H9 (cell line): ENCODE results near the gene MCAT. TPM values are rescaled to one million over a fixed set of nuclear protein-coding genes. Genes with fewer than 3 reads are reported as not detected.

ENCODE experiments used
- DNase-seq: peaks from one replicate; pipeline ENCODE4 v3.0.0-alpha.2; 2017
- H2AFZ ChIP-seq: one replicate; pipeline ENCODE4 v1.6.1; 2013; ENCODE audit warnings: mild to moderate bottlenecking, low read length, control low read depth, moderate library complexity
- H2AK5ac ChIP-seq: 2 replicates; pipeline ENCODE4 v1.6.1; 2013; ENCODE audit warnings: low read length, control low read depth, mixed read lengths; ENCODE audit not compliant: insufficient read length
- H2BK120ac ChIP-seq: one replicate; pipeline ENCODE4 v1.6.1; 2013; ENCODE audit warnings: low read depth, mild to moderate bottlenecking, low read length, control low read depth, inconsistent platforms; ENCODE audit not compliant: poor library complexity, severe bottlenecking
- H2BK12ac ChIP-seq: 2 replicates; pipeline ENCODE4 v1.6.1; 2013; ENCODE audit warnings: low read length, control low read depth, mixed read lengths, low read depth; ENCODE audit not compliant: insufficient read length
- H2BK15ac ChIP-seq: 2 replicates; pipeline ENCODE4 v1.6.1; 2013; ENCODE audit warnings: low read depth, low read length, control low read depth
- H2BK20ac ChIP-seq: one replicate; pipeline ENCODE4 v1.6.1; 2013; ENCODE audit warnings: low read depth, mild to moderate bottlenecking, low read length, control low read depth, inconsistent platforms; ENCODE audit not compliant: poor library complexity, severe bottlenecking
- H2BK5ac ChIP-seq: 2 replicates; pipeline ENCODE4 v1.6.1; 2013; ENCODE audit warnings: low read length, control low read depth, mixed read lengths; ENCODE audit not compliant: insufficient read length
- H3K14ac ChIP-seq: 2 replicates; pipeline ENCODE4 v1.6.1; 2013; ENCODE audit warnings: low read length, control low read depth; ENCODE audit not compliant: insufficient read depth
- H3K18ac ChIP-seq: 2 replicates; pipeline ENCODE4 v1.6.1; 2013; ENCODE audit warnings: low read depth, mild to moderate bottlenecking, mixed read lengths, low read length, control low read depth; ENCODE audit not compliant: insufficient read length
- H3K23ac ChIP-seq: 2 replicates; pipeline ENCODE4 v1.6.1; 2013; ENCODE audit warnings: low read length, control low read depth, mixed read lengths, low read depth; ENCODE audit not compliant: insufficient read length
- H3K23me2 ChIP-seq: 2 replicates; pipeline ENCODE4 v1.6.1; 2013; ENCODE audit warnings: low read depth, mild to moderate bottlenecking, mixed read lengths, low read length, control low read depth; ENCODE audit not compliant: insufficient read length, poor library complexity, severe bottlenecking
- H3K27ac ChIP-seq: 2 replicates; pipeline ENCODE4 v1.5.1; 2013; ENCODE audit warnings: low read length, control low read depth, mixed read lengths, low read depth; ENCODE audit not compliant: insufficient read length
- H3K27me3 ChIP-seq: 2 replicates; pipeline ENCODE4 v1.6.1; 2013; ENCODE audit warnings: low read length, control low read depth, inconsistent platforms; ENCODE audit not compliant: insufficient read depth
- H3K4ac ChIP-seq: 2 replicates; pipeline ENCODE4 v1.6.1; 2013; ENCODE audit warnings: low read depth, mild to moderate bottlenecking, control low read depth, inconsistent platforms, low read length, moderate library complexity
- H3K4me1 ChIP-seq: 2 replicates; pipeline ENCODE4 v1.6.1; 2013; ENCODE audit warnings: low read length, control low read depth, inconsistent platforms; ENCODE audit not compliant: insufficient read depth
- H3K4me2 ChIP-seq: 2 replicates; pipeline ENCODE4 v1.6.1; 2013; ENCODE audit warnings: low read length, control low read depth, mixed read lengths; ENCODE audit not compliant: insufficient read length, insufficient read depth
- H3K56ac ChIP-seq: 2 replicates; pipeline ENCODE4 v1.6.1; 2013; ENCODE audit warnings: low read depth, mild to moderate bottlenecking, mixed read lengths, low read length, control low read depth; ENCODE audit not compliant: insufficient read length
- H3K79me1 ChIP-seq: 2 replicates; pipeline ENCODE4 v1.6.1; 2013; ENCODE audit warnings: low read depth, mild to moderate bottlenecking, moderate library complexity, low read length, control low read depth, inconsistent platforms; ENCODE audit not compliant: insufficient read depth, poor library complexity, severe bottlenecking
- H3K79me2 ChIP-seq: 2 replicates; pipeline ENCODE4 v1.6.1; 2013; ENCODE audit warnings: low read length, control low read depth, inconsistent platforms; ENCODE audit not compliant: insufficient read depth
- H3K9ac ChIP-seq: 2 replicates; pipeline ENCODE4 v1.6.1; 2013; ENCODE audit warnings: low read length, control low read depth, mixed read lengths; ENCODE audit not compliant: insufficient read length; ENCODE audit errors: extremely low read depth
- H3K9me3 ChIP-seq: one replicate; pipeline ENCODE4 v1.6.1; 2013; ENCODE audit warnings: low read depth, low read length, inconsistent platforms; ENCODE audit not compliant: control insufficient read depth
- H3T11ph ChIP-seq: one replicate; pipeline ENCODE4 v1.6.1; 2013; ENCODE audit warnings: mild to moderate bottlenecking, low read length, control low read depth, inconsistent platforms
- H4K20me1 ChIP-seq: one replicate; pipeline ENCODE4 v1.6.1; 2013; ENCODE audit not compliant: control insufficient read depth, insufficient read length, insufficient read depth
- H4K5ac ChIP-seq: 2 replicates; pipeline ENCODE4 v1.6.1; 2013; ENCODE audit warnings: low read depth, mild to moderate bottlenecking, mixed read lengths, low read length, control low read depth; ENCODE audit not compliant: insufficient read length
- H4K8ac ChIP-seq: replicated peaks from 2 replicates; pipeline ENCODE4 v1.6.1; 2013; ENCODE audit warnings: low read length, control low read depth, mixed read lengths, low read depth; ENCODE audit not compliant: insufficient read length
- H4K91ac ChIP-seq: 2 replicates; pipeline ENCODE4 v1.6.1; 2013; ENCODE audit warnings: low read depth, mild to moderate bottlenecking, moderate library complexity, mixed read lengths, low read length, control low read depth; ENCODE audit not compliant: insufficient read length
- H3K27ac Mint-ChIP-seq, 3 experiments: 2 replicates in 2 of 3; 3 replicates in 1 of 3; pipeline ENCODE4 v1.8.0; 2020 to 2021; ENCODE audit warnings: mixed read lengths in 3 of 3, mild to moderate bottlenecking in 1 of 3, moderate library complexity in 1 of 3
- H3K27me3 Mint-ChIP-seq: 2 replicates; pipeline ENCODE4 v1.8.0; 2021; ENCODE audit warnings: low read depth, mild to moderate bottlenecking, moderate library complexity, mixed read lengths
- H3K36me3 Mint-ChIP-seq, 3 experiments: 2 replicates in 2 of 3; 3 replicates in 1 of 3; pipeline ENCODE4 v1.8.0; 2020 to 2021; ENCODE audit warnings: low read depth in 3 of 3, mixed read lengths in 3 of 3; ENCODE audit not compliant: insufficient read depth in 1 of 3
- H3K4me1 Mint-ChIP-seq, 2 experiments: 2 replicates each; pipeline ENCODE4 v1.8.0; 2020; ENCODE audit warnings: mixed read lengths in 2 of 2
- H3K4me3 Mint-ChIP-seq, 2 experiments: 2 replicates in 1 of 2; 3 replicates in 1 of 2; pipeline ENCODE4 v1.8.0; 2020 to 2021; ENCODE audit warnings: mild to moderate bottlenecking in 2 of 2, mixed read lengths in 2 of 2, moderate library complexity in 1 of 2
- H3K9me3 Mint-ChIP-seq, 2 experiments: 2 replicates in 1 of 2; 3 replicates in 1 of 2; pipeline ENCODE4 v1.8.0; 2020; ENCODE audit warnings: mild to moderate bottlenecking in 2 of 2, mixed read lengths in 2 of 2, moderate library complexity in 1 of 2
- WGBS: extraction: QIAGEN DNeasy Blood & Tissue Kit; methylation state at CpG from one replicate; pipeline ENCODE4 v1.1.7; 2013; ENCODE audit warnings: missing lambda C conversion rate, low lambda C conversion rate, mixed read lengths; ENCODE audit not compliant: insufficient read length; ENCODE audit errors: extremely low coverage; 5-methylcytosine and 5-hydroxymethylcytosine counted together
- total RNA-seq: library from RNA; stranded (reverse); gene quantifications from 2 replicates; pipeline ENCODE4 v1.2.1, GENCODE V29; 2021
- TF ChIP-seq, protein P1 (sequence below): fragments of 200-600 bp; sonication (generic); conservative IDR thresholded peaks from 3 replicates; pipeline ENCODE4 v1.8.0; 2021; ENCODE audit warnings: antibody characterized with exemption, mild to moderate bottlenecking

Gene MCAT
- total RNA-seq, 1 experiment from 2014 or later = 20.3 TPM

GRCh38 chr22:43085658-43086606 lies 57.3 kb downstream of the MCAT start:
- H2BK20ac ChIP-seq = no peak overlapping the region
- no peak overlapping the region for H3K9ac ChIP-seq
- H4K8ac ChIP-seq = no peak overlapping the region
- TF ChIP-seq, protein P1, sequence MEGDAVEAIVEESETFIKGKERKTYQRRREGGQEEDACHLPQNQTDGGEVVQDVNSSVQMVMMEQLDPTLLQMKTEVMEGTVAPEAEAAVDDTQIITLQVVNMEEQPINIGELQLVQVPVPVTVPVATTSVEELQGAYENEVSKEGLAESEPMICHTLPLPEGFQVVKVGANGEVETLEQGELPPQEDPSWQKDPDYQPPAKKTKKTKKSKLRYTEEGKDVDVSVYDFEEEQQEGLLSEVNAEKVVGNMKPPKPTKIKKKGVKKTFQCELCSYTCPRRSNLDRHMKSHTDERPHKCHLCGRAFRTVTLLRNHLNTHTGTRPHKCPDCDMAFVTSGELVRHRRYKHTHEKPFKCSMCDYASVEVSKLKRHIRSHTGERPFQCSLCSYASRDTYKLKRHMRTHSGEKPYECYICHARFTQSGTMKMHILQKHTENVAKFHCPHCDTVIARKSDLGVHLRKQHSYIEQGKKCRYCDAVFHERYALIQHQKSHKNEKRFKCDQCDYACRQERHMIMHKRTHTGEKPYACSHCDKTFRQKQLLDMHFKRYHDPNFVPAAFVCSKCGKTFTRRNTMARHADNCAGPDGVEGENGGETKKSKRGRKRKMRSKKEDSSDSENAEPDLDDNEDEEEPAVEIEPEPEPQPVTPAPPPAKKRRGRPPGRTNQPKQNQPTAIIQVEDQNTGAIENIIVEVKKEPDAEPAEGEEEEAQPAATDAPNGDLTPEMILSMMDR = no peak
- no peak for DNase-seq
- no peak overlapping the region for H3K27ac ChIP-seq
- H2AFZ ChIP-seq = no peak overlapping the region
- H3K79me2 ChIP-seq = no peaks in the 10 kb centered on the region
- Mint-ChIP-seq H3K27ac (no peak overlapping the region), H3K4me1 (peaks cover 3 to 7% of the 10 kb centered on the region in 2 experiments; a peak in 2 of 4 replicates), H3K9me3 (no peaks in the 10 kb centered on the region; a peak in 1 of 5 replicates), H3K27me3 (no peaks in the 10 kb centered on the region), H3K4me3 (no peak overlapping the region), H3K36me3 (peaks cover 0 to 5% (median 0%) of the 10 kb centered on the region in 3 experiments; a peak in 3 of 7 replicates)
- no peak overlapping the region for H2BK120ac ChIP-seq
- no peaks in the 10 kb centered on the region for H3K4me1 ChIP-seq
- no peak overlapping the region for H3K4ac ChIP-seq
- no peak overlapping the region for H4K91ac ChIP-seq
- no peak overlapping the region for H3T11ph ChIP-seq
- no peak overlapping the region for H3K23ac ChIP-seq
- no peak overlapping the region for H2BK5ac ChIP-seq
- H2BK15ac ChIP-seq = no peak overlapping the region
- no peak overlapping the region for H3K4me2 ChIP-seq
- H3K9me3 ChIP-seq = no peaks in the 10 kb centered on the region
- peaks cover 5% of the 10 kb centered on the region for H3K23me2 ChIP-seq
- H3K27me3 ChIP-seq = no peaks in the 10 kb centered on the region
- H3K56ac ChIP-seq = no peak overlapping the region
- H4K20me1 ChIP-seq = no peaks in the 10 kb centered on the region
- no peaks in the 10 kb centered on the region for H3K79me1 ChIP-seq
- H4K5ac ChIP-seq = no peak overlapping the region
- no peak overlapping the region for H2BK12ac ChIP-seq
- H3K18ac ChIP-seq = no peak overlapping the region
- H2AK5ac ChIP-seq = no peak overlapping the region
- no CpG with 5 or more reads among the region's 19 CpGs for WGBS
- no peak overlapping the region for H3K14ac ChIP-seq

Other genes starting within 250 kb of the MCAT start
- 62.3 and 63.9 TPM in 2 replicates for gene PACSIN2, start 128.2 kb downstream of the MCAT start, total RNA-seq
- gene TTLL1, start 54.0 kb downstream of the MCAT start, total RNA-seq = 4.1 TPM in 2 replicates
- 6.8 and 8.3 TPM in 2 replicates for gene BIK, start 32.6 kb downstream of the MCAT start, total RNA-seq
- 12.1 and 14.8 TPM in 2 replicates for gene TSPO, start 8.2 kb upstream of the MCAT start, total RNA-seq
- gene TTLL12, start 43.7 kb upstream of the MCAT start, total RNA-seq = 89.6 and 90.2 TPM in 2 replicates
- gene SCUBE1, start 200.0 kb upstream of the MCAT start, total RNA-seq = 1.2 and 1.4 TPM in 2 replicates